Activated CD4-positive, alpha-beta memory T cell treated with anti-CD3 and anti-CD28 coated beads for 36 hours (primary cell): ENCODE data around the gene DIDO1. TPM values are rescaled to one million over a fixed set of nuclear protein-coding genes. Genes with fewer than 3 reads are reported as not detected.
"Not testable (repeated sequence)": the region's sequence is repeated elsewhere in the genome, so short reads cannot be mapped to it uniquely, and the experiment has no call there.

ENCODE experiments used
- CTCF ChIA-PET: fragments of 350-600 bp; sonication (Branson Sonifier 250); formaldehyde crosslinking; loops from one replicate; lab custom pipeline; 2021; ENCODE audit warnings: antibody characterized with exemption, inconsistent platforms; lab: Charles Lee
- POLR2A ChIA-PET: fragments of 350-600 bp; sonication (Branson Sonifier 250); formaldehyde crosslinking; loops from one replicate; lab custom pipeline; 2021; ENCODE audit warnings: antibody characterized with exemption; lab: Charles Lee
- DNase-seq: peaks from one replicate; pipeline ENCODE4 v3.0.0-alpha.2; 2020
- H3K27ac Mint-ChIP-seq: one replicate; pipeline ENCODE4 v1.8.0; 2021; ENCODE audit warnings: mixed read lengths
- H3K27me3 Mint-ChIP-seq: one replicate; pipeline ENCODE4 v1.8.0; 2021; ENCODE audit warnings: mixed read lengths
- H3K36me3 Mint-ChIP-seq: one replicate; pipeline ENCODE4 v1.8.0; 2021; ENCODE audit warnings: mixed read lengths
- H3K4me1 Mint-ChIP-seq: one replicate; pipeline ENCODE4 v1.8.0; 2021; ENCODE audit warnings: low read depth, mixed read lengths
- H3K4me3 Mint-ChIP-seq: one replicate; pipeline ENCODE4 v1.8.0; 2021; ENCODE audit warnings: mild to moderate bottlenecking, mixed read lengths
- H3K9me3 Mint-ChIP-seq: one replicate; pipeline ENCODE4 v1.8.0; 2021; ENCODE audit warnings: mixed read lengths
- intact Hi-C: fragments of 100-400 bp; cut with micrococcal nuclease; formaldehyde crosslinking; loops from one replicate; pipeline ENCODE4 v1.15.1; 2023
- total RNA-seq, 2 experiments: library from RNA; stranded (reverse); gene quantifications; one replicate each; pipeline ENCODE4 v1.2.3, GENCODE V29; 2021

The DIDO1 gene
- total RNA-seq, 2 experiments from 2014 or later: 46.6 to 48.4 TPM

GRCh38 chr20:62850333-62850974 is 75.9 kb downstream of the DIDO1 start:
- Mint-ChIP-seq H3K36me3 (peaks cover 16% of the 10 kb centered on the region), H3K9me3 (no peaks in the 10 kb centered on the region), H3K27ac (no peak overlapping the region), H3K4me3 (no peak overlapping the region), H3K4me1 (no peaks in the 10 kb centered on the region), H3K27me3 (no peaks in the 10 kb centered on the region)
- intact Hi-C loops: no loop called here
- ChIA-PET POLR2A (no interaction called here), CTCF (no interaction called here)
- no peak for DNase-seq

- H3K4me1 Mint-ChIP-seq: no peaks in the 10 kb centered on the region
- H3K27ac Mint-ChIP-seq: no peak overlapping the region
- DNase-seq: no peak
- ChIA-PET CTCF (interaction anchor here (1.0 kb wide), 1 partner anchor 41 kb away, joined by 4 read pairs; no protein-coding TSS in a partner anchor), POLR2A (no interaction called here)
- no peaks in the 10 kb centered on the region for H3K9me3 Mint-ChIP-seq
- peaks cover 13% of the 10 kb centered on the region for H3K36me3 Mint-ChIP-seq
- H3K27me3 Mint-ChIP-seq: no peaks in the 10 kb centered on the region
- H3K4me3 Mint-ChIP-seq: no peak overlapping the region
- intact Hi-C loops: no loop called here
These were observed 76.9 kb downstream of the DIDO1 start for GRCh38 chr20:62849431-62849830.

GRCh38 chr20:62848917-62849316 is 77.4 kb downstream of the DIDO1 start:
- H3K4me3 Mint-ChIP-seq, H3K27me3 Mint-ChIP-seq, intact Hi-C loops, H3K4me1 Mint-ChIP-seq, POLR2A ChIA-PET, DNase-seq, H3K27ac Mint-ChIP-seq, H3K9me3 Mint-ChIP-seq: not testable (repeated sequence)
- CTCF ChIA-PET: interaction anchor here (1.0 kb wide), 1 partner anchor 40 kb away, joined by 4 read pairs; no protein-coding TSS in a partner anchor
- H3K36me3 Mint-ChIP-seq: peaks cover 12% of the 10 kb centered on the region

DNA sequence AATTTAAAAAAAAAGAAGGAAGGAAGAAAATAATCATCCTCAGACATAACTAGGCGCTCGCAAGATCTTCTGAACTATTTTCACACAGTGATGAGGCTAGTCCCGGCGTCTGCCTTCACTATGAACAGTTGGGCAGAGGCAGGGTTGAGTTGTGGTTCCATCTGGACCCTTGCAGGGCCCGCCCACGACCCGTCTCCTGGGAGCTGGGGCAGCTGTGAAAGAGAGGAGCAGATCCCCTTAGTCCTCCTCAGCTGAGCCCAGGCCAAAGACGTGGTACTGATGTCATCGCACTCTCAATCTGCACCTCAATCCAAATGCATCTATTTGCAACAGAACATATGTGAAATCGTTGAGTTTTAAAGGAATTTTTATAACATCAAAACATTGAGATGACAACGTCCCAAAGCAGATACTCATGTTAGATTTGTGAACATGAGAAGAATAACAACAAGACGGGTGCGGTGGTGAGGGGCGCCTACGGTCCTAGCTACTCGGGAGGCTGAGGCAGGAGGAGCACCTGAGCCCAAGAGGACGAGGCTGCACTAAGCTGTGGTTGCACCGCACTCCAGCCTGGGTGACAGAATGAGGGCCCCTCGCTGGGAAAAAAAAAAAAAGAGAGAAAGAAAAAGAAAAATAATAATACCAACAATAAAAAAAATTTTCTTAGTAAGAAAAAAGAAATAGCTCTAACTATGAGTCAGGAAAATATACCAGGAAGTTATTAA is 80.0 kb downstream of the DIDO1 start:
- H3K36me3 Mint-ChIP-seq: peaks cover 2% of the 10 kb centered on the region
- intact Hi-C loops: no loop called here
- no peaks in the 10 kb centered on the region for H3K4me1 Mint-ChIP-seq
- no peak overlapping the region for H3K27ac Mint-ChIP-seq
- ChIA-PET POLR2A (no interaction called here), CTCF (interaction anchor here (1.0 kb wide), 1 partner anchor 54 kb away, joined by 4 read pairs; no protein-coding TSS in a partner anchor)
- no peak overlapping the region for H3K4me3 Mint-ChIP-seq
- DNase-seq: no peak
- H3K27me3 Mint-ChIP-seq: no peaks in the 10 kb centered on the region
- H3K9me3 Mint-ChIP-seq: no peaks in the 10 kb centered on the region

- no peak for DNase-seq
- H3K4me3 Mint-ChIP-seq: no peak overlapping the region
- POLR2A ChIA-PET: no interaction called here
- no peaks in the 10 kb centered on the region for H3K27me3 Mint-ChIP-seq
- H3K36me3 Mint-ChIP-seq: peaks cover 2% of the 10 kb centered on the region
- no peaks in the 10 kb centered on the region for H3K9me3 Mint-ChIP-seq
- CTCF ChIA-PET: no interaction called here
- intact Hi-C loops: no loop called here
- no peak overlapping the region for H3K27ac Mint-ChIP-seq
- H3K4me1 Mint-ChIP-seq: no peaks in the 10 kb centered on the region
These were observed 80.7 kb downstream of the DIDO1 start for GRCh38 chr20:62845416-62846160.

- CTCF ChIA-PET: no interaction called here
- intact Hi-C loops: no loop called here
- DNase-seq: no peak
- peaks cover 2% of the 10 kb centered on the region for H3K36me3 Mint-ChIP-seq
- H3K9me3 Mint-ChIP-seq: no peaks in the 10 kb centered on the region
- no peak overlapping the region for H3K27ac Mint-ChIP-seq
- H3K4me1 Mint-ChIP-seq: no peaks in the 10 kb centered on the region
- POLR2A ChIA-PET: interaction anchor here (0.7 kb wide), 1 partner anchor 206 kb away, joined by 3 read pairs; no protein-coding TSS in a partner anchor
- H3K27me3 Mint-ChIP-seq: no peaks in the 10 kb centered on the region
- no peak overlapping the region for H3K4me3 Mint-ChIP-seq
These were observed 82.1 kb downstream of the DIDO1 start for GRCh38 chr20:62844182-62844581.

GRCh38 chr20:62843656-62844055 is 82.6 kb downstream of the DIDO1 start:
- Mint-ChIP-seq H3K27ac (no peak overlapping the region), H3K4me1 (no peaks in the 10 kb centered on the region), H3K9me3 (no peaks in the 10 kb centered on the region), H3K27me3 (no peaks in the 10 kb centered on the region), H3K4me3 (no peak overlapping the region), H3K36me3 (peaks cover 2% of the 10 kb centered on the region)
- ChIA-PET POLR2A (no interaction called here), CTCF (no interaction called here)
- no peak for DNase-seq
- intact Hi-C loops: no loop called here

GRCh38 chr20:62841705-62842212 is 84.5 kb downstream of the DIDO1 start:
- Mint-ChIP-seq H3K27ac (no peak overlapping the region), H3K4me1 (no peaks in the 10 kb centered on the region), H3K4me3 (no peak overlapping the region), H3K9me3 (no peaks in the 10 kb centered on the region), H3K27me3 (peaks cover under 1% of the 10 kb centered on the region), H3K36me3 (no peaks in the 10 kb centered on the region)
- ChIA-PET CTCF (interaction anchor here (0.6 kb wide), 1 partner anchor 167 kb away, joined by 3 read pairs; no protein-coding TSS in a partner anchor), POLR2A (no interaction called here)
- DNase-seq: no peak
- intact Hi-C loops: no loop called here

DNA sequence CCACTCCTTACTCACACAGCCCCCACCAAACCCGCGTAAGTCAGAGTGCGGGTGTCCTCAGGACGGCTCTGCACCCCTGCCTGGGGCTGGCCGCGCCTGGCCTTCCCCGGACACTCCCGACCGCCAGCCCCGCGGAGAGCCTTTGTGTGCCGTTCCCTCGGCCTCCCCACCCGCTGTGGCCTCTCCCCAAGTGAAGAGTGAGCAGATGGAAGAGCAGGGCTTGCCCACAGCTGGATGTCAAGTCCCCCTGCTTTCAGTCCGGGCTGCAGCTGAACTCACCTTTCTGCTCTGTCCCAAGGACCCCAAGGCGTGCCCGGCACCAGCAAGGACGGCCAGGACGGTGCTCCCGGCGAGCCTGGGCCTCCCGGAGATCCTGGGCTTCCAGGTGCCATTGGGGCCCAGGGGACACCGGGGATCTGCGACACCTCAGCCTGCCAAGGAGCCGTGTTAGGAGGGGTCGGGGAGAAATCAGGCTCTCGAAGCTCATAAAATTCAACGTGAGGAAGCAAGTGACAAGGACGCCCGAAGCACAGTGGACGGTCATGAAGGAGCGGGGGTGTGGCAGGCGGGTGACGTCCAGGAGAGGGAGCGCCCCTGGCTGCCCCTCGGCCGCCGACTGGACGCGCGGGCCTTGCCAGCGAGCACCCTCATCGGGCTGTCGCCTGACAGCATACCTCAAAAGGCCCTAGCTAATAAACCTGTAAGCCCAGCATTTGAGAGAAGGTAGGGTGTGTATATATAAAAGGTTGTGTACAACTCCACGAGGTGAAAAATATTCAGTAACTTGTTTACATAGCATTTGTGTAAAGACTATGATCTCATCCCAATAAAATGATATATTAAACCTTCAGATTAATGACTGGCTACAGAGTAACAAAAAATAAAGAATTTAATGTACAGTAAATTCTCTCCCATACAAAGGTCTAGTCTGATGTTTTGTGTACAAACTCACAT is 85.8 kb downstream of the DIDO1 start:
- intact Hi-C loops: no loop called here
- DNase-seq: no peak
- ChIA-PET POLR2A (no interaction called here), CTCF (no interaction called here)
- Mint-ChIP-seq H3K36me3 (no peaks in the 10 kb centered on the region), H3K4me1 (no peaks in the 10 kb centered on the region), H3K4me3 (no peak overlapping the region), H3K9me3 (no peaks in the 10 kb centered on the region), H3K27ac (no peak overlapping the region), H3K27me3 (peaks cover 3% of the 10 kb centered on the region)

DNA sequence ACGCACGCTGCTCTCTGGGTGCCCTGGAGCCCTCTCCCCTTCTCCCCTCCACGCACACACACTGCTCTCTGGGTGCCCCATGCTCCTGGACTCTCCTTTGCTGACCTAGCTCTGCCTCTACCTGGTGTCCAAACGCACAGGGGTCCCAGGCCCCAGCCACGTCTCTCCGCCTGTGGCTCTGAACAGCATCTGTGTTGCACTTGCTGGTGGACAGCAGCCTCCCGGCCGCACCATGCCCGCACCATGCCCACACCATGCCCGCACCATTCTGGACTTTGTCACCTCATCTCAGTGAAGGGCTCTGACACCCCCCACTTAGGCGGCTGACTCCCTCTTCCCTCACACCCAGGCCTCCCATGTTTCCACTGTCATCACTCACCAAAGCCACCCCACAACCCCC is 86.5 kb downstream of the DIDO1 start:
- Mint-ChIP-seq H3K4me3 (no peak overlapping the region), H3K4me1 (no peaks in the 10 kb centered on the region), H3K36me3 (no peaks in the 10 kb centered on the region), H3K27ac (no peak overlapping the region), H3K9me3 (no peaks in the 10 kb centered on the region), H3K27me3 (peaks cover 3% of the 10 kb centered on the region)
- intact Hi-C loops: no loop called here
- ChIA-PET CTCF (no interaction called here), POLR2A (no interaction called here)
- no peak for DNase-seq

GRCh38 chr20:62839261-62839660 is 87.0 kb downstream of the DIDO1 start:
- H3K27ac Mint-ChIP-seq: no peak overlapping the region
- ChIA-PET CTCF (no interaction called here), POLR2A (no interaction called here)
- no peak overlapping the region for H3K4me3 Mint-ChIP-seq
- no peaks in the 10 kb centered on the region for H3K36me3 Mint-ChIP-seq
- no peak for DNase-seq
- H3K9me3 Mint-ChIP-seq: no peaks in the 10 kb centered on the region
- H3K27me3 Mint-ChIP-seq: peaks cover 3% of the 10 kb centered on the region
- H3K4me1 Mint-ChIP-seq: no peaks in the 10 kb centered on the region
- intact Hi-C loops: no loop called here
